Activated CD8-positive, alpha-beta T cell treated with anti-CD3 and anti-CD28 coated beads, Interleukin-2, amount 10 ng/mL, durations not matched to agents 7 days and 5 days (primary cell): ENCODE measurements around the gene CBARP. TPM values are rescaled to one million over a fixed set of nuclear protein-coding genes. Genes with fewer than 3 reads are reported as not detected.

Source experiments
- ATAC-seq: fragments of 150-1000 bp; cut with Tn5 transposase; one replicate; pipeline ENCODE4 v1.10.0; 2021; ENCODE audit warnings: moderate library complexity
- CTCF ChIA-PET: fragments of 350-600 bp; sonication (Branson Sonifier 250); formaldehyde crosslinking; loops from one replicate; lab custom pipeline; 2021; ENCODE audit warnings: antibody characterized with exemption; lab: Charles Lee
- POLR2A ChIA-PET: fragments of 350-600 bp; sonication (Branson Sonifier 250); formaldehyde crosslinking; loops from one replicate; lab custom pipeline; 2021; ENCODE audit warnings: antibody characterized with exemption; lab: Charles Lee
- DNase-seq: peaks from one replicate; pipeline ENCODE4 v3.0.0-alpha.2; 2020
- H3K27ac Mint-ChIP-seq: one replicate; pipeline ENCODE4 v1.8.0; 2021; ENCODE audit warnings: mild to moderate bottlenecking, mixed read lengths
- H3K27me3 Mint-ChIP-seq: one replicate; pipeline ENCODE4 v1.8.0; 2021; ENCODE audit warnings: low read depth, mixed read lengths
- H3K36me3 Mint-ChIP-seq: one replicate; pipeline ENCODE4 v1.8.0; 2021; ENCODE audit warnings: low read depth, mixed read lengths
- H3K4me1 Mint-ChIP-seq: one replicate; pipeline ENCODE4 v1.8.0; 2021; ENCODE audit warnings: low read depth, mixed read lengths
- H3K4me3 Mint-ChIP-seq: one replicate; pipeline ENCODE4 v1.8.0; 2021; ENCODE audit warnings: mild to moderate bottlenecking, mixed read lengths
- H3K9me3 Mint-ChIP-seq: one replicate; pipeline ENCODE4 v1.8.0; 2022; ENCODE audit warnings: mixed read lengths; ENCODE audit not compliant: insufficient read depth
- total RNA-seq, 2 experiments: library from RNA; stranded (reverse); gene quantifications; one replicate each; pipeline ENCODE4 v1.2.3, GENCODE V29; 2021

Gene CBARP
- total RNA-seq, 2 experiments from 2014 or later = 0.10 TPM; not detected in 1

DNA sequence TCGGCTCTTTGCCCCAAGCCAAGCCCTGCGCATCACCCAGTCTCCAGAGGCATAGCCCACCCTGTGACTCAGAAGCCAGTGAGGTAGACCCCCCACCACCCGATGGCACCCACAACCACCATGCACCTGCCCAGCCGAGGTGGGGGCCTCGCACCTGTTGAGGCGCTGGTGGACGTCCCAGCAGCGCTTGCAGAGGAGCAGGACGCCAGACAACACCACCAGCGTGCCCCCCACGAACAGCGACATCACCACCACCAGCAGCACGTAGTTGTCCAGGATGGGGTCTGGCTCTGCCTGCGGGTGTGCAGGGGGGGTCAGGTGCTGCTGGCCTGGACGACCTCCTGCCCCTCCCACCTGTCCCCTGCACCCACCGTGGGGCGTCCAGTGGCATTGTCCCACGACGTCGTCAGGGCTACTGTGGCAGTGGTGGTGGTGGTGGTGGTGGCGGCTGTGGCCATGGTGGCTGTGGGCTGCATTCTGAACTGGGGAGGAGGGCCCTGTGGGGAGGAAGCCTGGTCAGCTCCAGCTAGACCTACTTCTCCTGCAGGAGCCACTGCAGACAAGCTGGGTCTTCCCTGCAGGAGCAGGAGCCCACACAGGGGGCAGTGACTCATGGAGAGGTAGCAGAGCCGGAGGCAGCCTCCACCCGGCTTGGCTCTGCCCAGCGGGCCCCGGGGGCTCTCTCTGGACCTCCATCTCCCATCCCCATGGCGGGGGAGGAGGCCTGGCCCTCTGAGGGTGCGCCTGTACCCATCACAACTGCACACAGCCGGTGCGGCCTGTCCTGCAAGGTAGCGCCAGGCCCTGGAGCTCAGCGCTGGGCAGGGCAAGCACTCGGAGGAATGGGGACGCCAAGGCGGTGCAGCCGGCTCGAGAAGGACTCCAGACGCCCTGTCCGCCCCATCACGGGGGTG, 1.9 kb downstream of the CBARP start:
- H3K4me3 Mint-ChIP-seq = no peak overlapping the region

DNA sequence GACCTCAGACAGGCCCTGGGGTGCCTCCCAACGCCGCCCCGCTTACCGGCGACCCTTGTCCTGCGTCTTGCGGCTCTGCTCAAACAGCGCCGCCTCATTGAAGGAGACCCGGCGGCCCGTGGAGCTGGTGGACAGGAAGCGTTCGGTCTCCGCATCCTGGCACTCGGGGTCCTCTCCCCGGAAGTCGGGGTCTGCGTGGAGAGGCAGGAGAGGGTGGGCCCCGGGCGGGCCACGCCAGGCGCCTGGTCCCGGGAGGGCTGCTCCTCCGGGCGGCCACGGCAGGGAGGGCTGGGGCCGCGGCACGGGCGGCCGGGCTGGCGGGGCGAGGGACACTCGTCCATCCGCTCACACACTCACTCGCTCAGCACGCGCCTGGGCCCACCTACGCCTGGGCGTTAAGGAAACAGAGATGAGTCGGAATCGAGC, 2.8 kb downstream of the CBARP start:
- Mint-ChIP-seq H3K27me3 (peaks cover 17% of the 10 kb centered on the region), H3K36me3 (no peaks in the 10 kb centered on the region), H3K9me3 (no peaks in the 10 kb centered on the region), H3K4me1 (peaks cover 8% of the 10 kb centered on the region), H3K4me3 (no peak overlapping the region), H3K27ac (no peak overlapping the region)
- no peak for ATAC-seq
- CTCF ChIA-PET = no interaction called here
- no peak for DNase-seq
- POLR2A ChIA-PET = no interaction called here

More for the DNA sequence above, 1.9 kb downstream of the CBARP start:
- CTCF ChIA-PET = interaction anchor here (1.2 kb wide), 1 partner anchor 122 kb away, joined by 4 read pairs; no protein-coding TSS in a partner anchor
- Mint-ChIP-seq H3K9me3 (no peaks in the 10 kb centered on the region), H3K36me3 (no peaks in the 10 kb centered on the region), H3K27me3 (peaks cover 17% of the 10 kb centered on the region), H3K27ac (no peak overlapping the region), H3K4me1 (peaks cover 11% of the 10 kb centered on the region)
- ATAC-seq (no peak), DNase-seq (no peak)
- POLR2A ChIA-PET = no interaction called here

DNA sequence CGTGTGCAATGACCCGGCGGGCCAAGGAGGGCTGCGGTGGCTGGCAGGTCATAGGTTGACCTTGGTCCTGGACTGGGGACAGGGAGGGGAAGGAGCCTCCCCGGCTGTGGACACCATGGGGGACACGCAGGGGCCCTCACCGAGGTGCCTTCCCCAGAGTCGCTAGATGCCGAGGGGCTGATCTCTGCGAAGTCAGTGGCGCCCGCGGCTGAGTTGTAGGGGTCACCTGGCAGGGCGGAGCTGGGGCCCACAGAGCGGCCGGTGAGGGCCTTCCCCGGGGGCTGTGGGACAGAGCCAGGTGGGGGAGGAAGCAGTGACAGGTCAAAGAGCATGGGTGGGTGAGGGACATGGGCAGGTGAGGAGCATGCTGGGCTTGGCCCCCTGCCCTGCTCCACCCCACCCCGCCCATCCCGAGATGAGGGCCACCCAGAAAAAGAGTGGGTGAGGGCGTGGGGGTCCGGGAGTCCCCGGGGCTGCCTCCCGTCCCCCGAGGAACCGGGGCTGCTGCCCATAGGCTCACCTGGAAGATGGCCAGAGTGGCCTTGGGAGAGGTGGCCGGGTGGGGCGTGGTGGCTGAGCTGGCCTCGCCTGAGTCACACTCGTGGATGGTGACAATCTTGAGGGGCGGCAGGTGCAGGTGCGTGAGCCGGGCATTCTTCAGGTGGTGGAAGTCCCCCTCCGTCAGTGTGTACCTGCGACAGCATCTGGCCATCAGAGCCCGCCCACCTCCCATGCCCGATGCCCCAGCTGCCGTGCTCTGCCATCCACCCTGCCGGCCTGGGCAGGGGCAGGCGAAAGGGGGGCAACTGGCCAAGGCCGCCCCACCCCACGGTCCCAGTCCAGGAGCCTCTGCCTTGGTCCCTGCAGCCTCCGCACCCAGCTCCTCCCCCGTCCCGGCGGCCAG, 3.5 kb downstream of the CBARP start:
- Mint-ChIP-seq H3K27ac (no peak overlapping the region), H3K36me3 (no peaks in the 10 kb centered on the region), H3K9me3 (no peaks in the 10 kb centered on the region), H3K27me3 (peaks cover 14% of the 10 kb centered on the region), H3K4me1 (peaks cover 8% of the 10 kb centered on the region), H3K4me3 (no peak overlapping the region)
- no peak for DNase-seq
- no peak for ATAC-seq
- CTCF ChIA-PET = no interaction called here
- POLR2A ChIA-PET = no interaction called here

DNA sequence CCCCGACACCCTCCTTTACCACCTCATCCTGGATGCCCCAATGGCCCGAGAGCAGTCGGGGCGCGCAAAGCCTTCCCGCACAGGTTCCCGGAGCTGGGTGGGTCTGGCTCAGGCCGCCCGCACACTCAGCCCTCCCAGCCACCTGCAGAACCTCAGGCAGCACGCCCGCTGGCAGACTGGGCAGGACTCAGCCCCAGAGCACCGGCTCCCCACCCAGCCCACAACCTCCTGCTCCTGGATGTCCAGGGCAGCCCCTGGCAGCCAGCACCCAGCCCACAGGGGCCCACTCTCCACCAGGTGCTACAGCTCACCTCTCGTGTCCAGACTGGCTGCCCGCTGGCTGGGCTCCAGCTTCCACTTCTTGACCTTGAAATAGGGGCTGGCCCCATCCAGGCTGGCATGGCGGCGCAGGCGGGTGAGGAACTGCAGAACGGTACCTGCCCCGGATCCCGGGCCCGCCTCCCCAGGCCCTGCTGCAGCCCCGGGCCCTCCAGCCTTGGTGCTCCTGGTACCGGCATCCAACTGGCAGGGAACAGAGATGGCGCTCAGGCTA, 4.6 kb downstream of the CBARP start:
- H3K27ac Mint-ChIP-seq = no peak overlapping the region
- ATAC-seq = no peak
- CTCF ChIA-PET = no interaction called here

DNA sequence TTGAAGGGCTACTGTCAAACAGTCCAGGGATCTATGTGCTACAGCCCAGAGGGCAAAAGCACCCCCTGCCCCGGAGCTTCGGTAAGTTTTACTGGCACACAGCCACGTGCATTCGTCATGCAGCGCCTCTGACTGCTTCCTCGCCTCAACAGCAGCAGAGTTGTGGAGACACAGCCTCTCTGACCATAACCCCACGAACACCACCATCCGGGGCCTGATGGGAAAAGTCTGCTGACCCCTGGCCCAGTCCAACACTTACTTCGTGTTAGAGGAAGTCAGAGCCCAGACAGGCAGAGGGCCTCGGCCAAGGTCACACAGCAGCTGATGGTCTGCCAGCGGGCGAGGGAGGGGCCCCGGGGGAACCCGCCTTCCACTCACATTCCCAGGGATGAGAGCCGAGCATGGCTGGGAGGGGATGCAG, 5.1 kb downstream of the CBARP start:
- no peaks in the 10 kb centered on the region for H3K9me3 Mint-ChIP-seq
- ChIA-PET CTCF (interaction anchor here (0.8 kb wide), 1 partner anchor 12 kb away, joined by 3 read pairs; no protein-coding TSS in a partner anchor), POLR2A (no interaction called here)
- H3K4me3 Mint-ChIP-seq = no peak overlapping the region
- H3K27ac Mint-ChIP-seq = no peak overlapping the region
- peaks cover 5% of the 10 kb centered on the region for H3K27me3 Mint-ChIP-seq
- ATAC-seq (no peak), DNase-seq (no peak)
- H3K4me1 Mint-ChIP-seq = no peaks in the 10 kb centered on the region
- H3K36me3 Mint-ChIP-seq = peaks cover 3% of the 10 kb centered on the region

More for the DNA sequence above, 4.6 kb downstream of the CBARP start:
- DNase-seq = no peak
- Mint-ChIP-seq H3K9me3 (no peaks in the 10 kb centered on the region), H3K4me1 (peaks cover under 1% of the 10 kb centered on the region), H3K4me3 (no peak overlapping the region), H3K36me3 (peaks cover under 1% of the 10 kb centered on the region), H3K27me3 (peaks cover 6% of the 10 kb centered on the region)
- POLR2A ChIA-PET = no interaction called here

DNA sequence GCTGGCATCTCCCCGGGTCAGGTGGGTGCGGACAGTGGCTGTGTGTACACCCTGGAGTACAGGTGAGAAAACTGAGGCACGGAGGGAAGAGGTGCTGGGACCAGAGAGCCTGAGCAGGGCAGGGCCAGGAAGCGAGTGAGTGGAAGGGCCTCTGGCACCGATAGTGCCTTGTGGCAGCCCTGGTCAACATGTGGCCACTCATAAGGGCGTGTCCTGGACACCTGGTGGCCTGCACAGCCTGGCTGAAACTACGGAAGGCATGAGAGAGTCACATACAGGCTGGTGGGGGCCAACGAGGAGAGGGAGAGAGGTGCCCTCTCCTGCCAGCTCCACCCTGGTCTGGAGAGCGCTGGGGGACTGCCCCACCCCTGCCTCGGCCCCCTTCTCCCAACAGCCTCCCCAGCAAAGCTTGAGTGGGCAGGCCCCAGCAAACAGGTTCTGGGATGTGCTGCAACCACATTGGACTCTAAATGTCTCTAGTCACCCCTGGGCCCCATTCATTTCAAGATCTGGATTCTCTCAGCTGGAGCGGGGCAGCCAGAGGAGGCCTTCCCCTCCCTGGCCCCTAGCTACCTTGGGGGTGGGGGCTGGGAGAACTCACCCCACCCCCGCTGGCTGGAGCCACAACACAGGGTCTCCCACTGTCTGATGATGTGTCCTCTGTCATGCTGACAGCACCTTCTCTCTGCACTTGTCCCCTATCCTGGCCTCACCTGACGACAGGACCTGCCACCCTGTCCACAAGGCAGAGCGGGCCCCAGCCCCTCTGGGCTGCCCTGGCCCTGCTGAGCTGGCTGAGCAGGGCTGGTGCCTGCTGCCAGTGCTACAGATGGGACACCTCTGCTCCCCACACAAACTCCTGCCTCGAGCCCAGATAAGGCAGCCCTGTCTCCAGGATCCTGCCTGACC, 5.8 kb downstream of the CBARP start:
- Mint-ChIP-seq H3K36me3 (peaks cover 6% of the 10 kb centered on the region), H3K4me3 (no peak overlapping the region), H3K4me1 (no peaks in the 10 kb centered on the region), H3K9me3 (no peaks in the 10 kb centered on the region), H3K27ac (no peak overlapping the region), H3K27me3 (peaks cover 2% of the 10 kb centered on the region)
- ChIA-PET CTCF (interaction anchor here (0.8 kb wide), 1 partner anchor 12 kb away, joined by 3 read pairs; no protein-coding TSS in a partner anchor), POLR2A (no interaction called here)
- ATAC-seq = no peak
- no peak for DNase-seq

DNA sequence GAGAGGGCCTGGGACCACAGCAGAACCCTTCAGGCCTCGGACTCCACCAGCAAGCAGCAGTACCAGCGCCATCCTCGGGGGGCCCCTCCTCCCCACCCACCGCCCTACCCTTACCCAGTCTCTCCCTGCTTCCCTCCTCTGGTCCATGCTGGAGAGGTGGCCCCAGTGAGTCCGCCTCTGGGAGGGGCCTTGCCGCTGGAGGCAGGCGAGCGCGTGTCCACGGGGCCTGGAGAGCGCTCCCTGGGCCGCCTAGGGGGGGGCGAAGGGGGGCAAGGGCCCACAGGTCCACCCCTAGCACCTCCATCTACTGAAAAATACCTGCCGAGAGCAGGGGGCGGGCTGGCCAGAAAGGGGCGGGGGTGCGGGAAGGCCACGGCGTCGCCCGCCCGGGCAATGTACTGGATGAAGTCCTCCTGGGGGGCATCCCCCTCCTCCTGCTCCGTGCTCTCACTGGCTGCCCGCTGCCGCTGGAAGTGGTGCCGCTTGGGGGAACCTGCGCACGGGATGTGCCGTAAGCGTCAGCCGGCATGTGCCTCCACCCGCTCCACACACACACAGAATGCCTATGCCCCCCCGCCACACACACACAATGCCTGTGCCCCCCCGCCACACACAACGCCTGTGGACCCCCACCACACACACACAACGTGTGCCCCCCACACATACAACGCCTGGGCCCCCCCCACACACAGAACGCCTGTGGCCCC, 6.9 kb downstream of the CBARP start:
- peaks cover 1% of the 10 kb centered on the region for H3K27me3 Mint-ChIP-seq
- H3K36me3 Mint-ChIP-seq = peaks cover 9% of the 10 kb centered on the region
- ChIA-PET POLR2A (no interaction called here), CTCF (no interaction called here)
- ATAC-seq (no peak), DNase-seq (no peak)
- H3K9me3 Mint-ChIP-seq = no peaks in the 10 kb centered on the region
- no peak overlapping the region for H3K27ac Mint-ChIP-seq
- no peak overlapping the region for H3K4me3 Mint-ChIP-seq
- H3K4me1 Mint-ChIP-seq = no peaks in the 10 kb centered on the region

DNA sequence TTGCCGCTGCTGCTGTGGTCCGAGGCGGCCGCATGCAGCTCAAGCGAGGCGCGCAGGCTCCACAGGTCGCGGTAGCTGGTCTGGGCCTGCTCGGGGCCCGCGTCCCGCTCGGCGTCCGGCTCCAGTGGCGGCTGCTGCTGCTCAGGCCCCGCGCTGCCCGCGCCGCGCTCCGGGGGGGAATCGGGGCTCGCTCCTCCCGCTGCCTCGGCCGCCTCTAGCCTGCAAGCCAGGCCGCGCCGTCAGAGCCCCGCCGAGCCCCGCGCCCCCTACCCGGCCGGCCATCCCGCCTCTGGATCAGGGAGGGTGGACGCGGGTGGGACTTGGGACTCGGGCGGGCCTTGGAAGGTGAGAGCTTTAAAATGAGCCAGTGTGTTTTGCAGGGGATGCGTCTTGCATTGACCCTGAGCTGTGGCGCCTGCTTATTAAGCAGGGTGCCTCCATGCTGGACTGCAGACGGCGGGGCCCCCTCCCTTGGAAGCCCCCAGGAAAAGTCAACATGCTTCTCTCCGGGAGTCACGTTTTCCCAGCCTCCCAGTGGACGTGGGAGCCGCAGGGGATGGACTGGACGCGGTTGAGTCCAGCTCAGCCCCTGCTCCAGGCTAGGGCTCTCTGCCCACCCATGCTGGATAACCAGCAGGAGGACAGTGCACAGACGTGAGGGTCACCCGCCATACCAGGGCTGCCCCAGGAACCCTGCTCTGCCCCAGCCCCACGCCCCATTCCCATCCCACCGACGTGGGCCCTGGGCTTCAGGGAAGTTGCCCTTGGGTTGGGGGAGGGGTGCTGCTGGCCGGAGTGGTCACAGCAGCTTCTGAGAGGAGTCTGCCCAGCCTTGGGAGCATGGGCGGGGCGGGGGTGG, 7.7 kb downstream of the CBARP start:
- no peak for ATAC-seq
- CTCF ChIA-PET = no interaction called here
- Mint-ChIP-seq H3K36me3 (peaks cover 9% of the 10 kb centered on the region), H3K9me3 (no peaks in the 10 kb centered on the region), H3K4me3 (no peak overlapping the region), H3K27me3 (no peaks in the 10 kb centered on the region), H3K4me1 (no peaks in the 10 kb centered on the region), H3K27ac (no peak overlapping the region)
- DNase-seq = no peak
- POLR2A ChIA-PET = no interaction called here

DNA sequence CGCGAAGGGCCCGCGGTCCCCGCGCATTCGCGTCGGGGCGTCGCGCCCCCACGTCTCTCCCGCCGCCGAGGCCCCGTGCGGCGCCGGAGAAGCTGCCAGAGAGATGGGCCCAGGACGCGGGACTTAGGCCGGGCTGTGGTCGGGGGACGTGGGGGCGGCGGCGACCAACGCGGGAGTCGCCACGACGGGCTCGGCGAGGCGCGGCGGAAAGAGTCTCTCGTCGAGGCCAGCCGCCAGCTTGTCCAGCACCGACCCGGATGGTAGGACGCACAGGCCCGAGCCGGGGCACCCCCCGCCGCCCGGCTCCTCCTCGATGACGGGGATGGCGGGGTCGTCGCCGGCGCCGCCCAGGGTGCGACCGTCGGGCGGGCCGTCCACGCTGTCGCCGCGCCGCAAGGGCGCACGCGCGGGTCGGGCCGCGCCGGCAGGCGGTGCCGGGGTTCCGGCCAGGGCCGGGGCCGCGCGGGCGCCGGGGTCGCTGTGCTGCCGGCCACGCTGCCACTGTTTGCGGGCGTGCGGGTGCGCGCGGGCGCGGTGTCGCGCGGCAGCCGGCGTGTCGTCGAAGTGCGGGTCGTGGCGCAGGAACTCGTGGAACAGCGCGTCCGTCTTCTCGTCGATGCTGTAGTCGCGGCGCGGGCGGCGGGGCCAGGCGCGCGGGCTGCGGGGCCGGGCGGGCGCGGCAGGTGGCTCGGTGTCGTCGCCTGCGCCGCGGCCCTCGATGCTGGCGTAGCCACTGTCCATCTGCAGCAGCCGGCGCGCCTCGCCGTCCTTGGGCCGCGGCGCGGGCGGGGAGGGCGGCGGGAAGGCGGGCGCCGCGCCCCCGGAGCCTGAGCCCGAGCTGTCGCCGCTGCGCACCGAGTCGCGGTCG, 8.5 kb downstream of the CBARP start:
- Mint-ChIP-seq H3K4me3 (no peak overlapping the region), H3K9me3 (no peaks in the 10 kb centered on the region), H3K36me3 (peaks cover 9% of the 10 kb centered on the region), H3K27me3 (no peaks in the 10 kb centered on the region), H3K4me1 (no peaks in the 10 kb centered on the region), H3K27ac (no peak overlapping the region)
- ChIA-PET CTCF (no interaction called here), POLR2A (no interaction called here)
- DNase-seq (no peak), ATAC-seq (no peak)
